Stimulated activated CD8-positive, alpha-beta memory T cell treated with anti-CD3 and anti-CD28 coated beads, Interleukin-15, amount 100 ng/mL, for 24 hours (primary cell): ENCODE results near the gene LRRC4B.

ENCODE experiments used
- DNase-seq: peaks from one replicate; pipeline ENCODE4 v3.0.0-alpha.2; 2020; ENCODE audit warnings: low read depth

LRRC4B gene

GRCh38 chr19:50520822-50521465, 47.3 kb downstream of the LRRC4B start:
- DNase-seq, result no peak

- DNase-seq, result no peak
Measured at GRCh38 chr19:50519006-50519575, 49.1 kb downstream of the LRRC4B start.

DNA sequence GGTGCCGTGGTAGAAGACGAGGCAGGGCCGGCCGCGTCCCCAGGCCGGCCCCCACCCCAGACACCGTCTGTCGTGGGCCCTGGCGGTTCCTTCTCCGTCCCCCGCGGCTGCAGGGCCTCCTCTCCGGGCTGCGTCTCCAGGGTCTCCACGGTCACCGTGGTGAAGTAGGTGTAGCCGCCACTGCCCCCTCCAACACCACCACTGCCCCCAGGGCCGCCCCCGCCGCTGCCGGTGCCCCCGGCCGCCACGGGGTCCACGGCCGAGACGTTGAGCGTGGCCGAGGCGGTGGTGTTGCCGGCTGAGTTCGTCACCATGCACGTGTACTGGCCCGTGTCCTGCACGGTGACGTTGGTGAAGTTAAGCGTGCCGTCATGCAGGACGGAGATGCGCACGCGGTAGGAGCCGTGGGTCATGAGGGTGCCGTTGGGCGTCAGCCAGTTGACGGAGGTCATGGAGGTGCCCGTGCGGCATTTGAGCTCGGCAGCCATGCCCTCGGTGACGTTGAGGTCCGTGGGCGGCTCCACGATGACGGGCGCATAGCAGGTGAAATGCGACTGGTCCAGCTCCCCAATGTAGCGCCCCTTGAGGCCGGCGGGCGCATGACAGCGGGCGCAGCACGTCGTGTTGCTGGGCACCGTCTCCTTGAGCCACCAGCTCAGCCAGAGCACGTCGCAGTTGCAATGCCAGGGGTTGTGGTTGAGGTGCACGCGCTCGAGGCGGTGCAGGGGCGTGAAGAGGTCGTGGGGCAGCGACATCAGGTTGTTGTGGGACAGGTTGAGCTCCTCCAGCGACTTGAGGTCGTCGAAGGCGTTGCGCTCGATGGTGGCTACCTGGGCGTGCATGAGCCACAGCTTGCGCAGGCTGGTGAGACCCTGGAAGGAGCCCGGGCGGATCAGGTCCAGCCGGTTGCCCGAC, 49.9 kb downstream of the LRRC4B start:
- DNase-seq, result no peak

DNA sequence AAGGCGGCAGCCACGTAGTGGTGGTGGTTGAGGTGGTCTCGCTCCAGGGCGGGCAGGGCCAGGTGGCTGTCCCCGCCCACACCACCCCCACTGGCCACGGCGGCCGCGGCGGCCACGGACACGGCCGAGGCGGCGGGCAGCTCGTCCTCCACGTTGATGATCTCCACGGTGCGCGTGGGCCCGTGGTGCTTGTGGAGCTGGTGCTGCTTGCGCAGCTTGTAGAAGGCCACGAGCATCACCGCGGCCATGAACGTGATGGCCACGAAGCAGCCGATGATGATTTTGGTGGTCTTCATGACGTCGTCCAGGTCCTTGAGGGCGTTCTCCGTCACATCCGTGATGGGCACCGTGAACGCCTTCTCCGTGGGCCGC, 50.5 kb downstream of the LRRC4B start:
- no peak for DNase-seq

DNA sequence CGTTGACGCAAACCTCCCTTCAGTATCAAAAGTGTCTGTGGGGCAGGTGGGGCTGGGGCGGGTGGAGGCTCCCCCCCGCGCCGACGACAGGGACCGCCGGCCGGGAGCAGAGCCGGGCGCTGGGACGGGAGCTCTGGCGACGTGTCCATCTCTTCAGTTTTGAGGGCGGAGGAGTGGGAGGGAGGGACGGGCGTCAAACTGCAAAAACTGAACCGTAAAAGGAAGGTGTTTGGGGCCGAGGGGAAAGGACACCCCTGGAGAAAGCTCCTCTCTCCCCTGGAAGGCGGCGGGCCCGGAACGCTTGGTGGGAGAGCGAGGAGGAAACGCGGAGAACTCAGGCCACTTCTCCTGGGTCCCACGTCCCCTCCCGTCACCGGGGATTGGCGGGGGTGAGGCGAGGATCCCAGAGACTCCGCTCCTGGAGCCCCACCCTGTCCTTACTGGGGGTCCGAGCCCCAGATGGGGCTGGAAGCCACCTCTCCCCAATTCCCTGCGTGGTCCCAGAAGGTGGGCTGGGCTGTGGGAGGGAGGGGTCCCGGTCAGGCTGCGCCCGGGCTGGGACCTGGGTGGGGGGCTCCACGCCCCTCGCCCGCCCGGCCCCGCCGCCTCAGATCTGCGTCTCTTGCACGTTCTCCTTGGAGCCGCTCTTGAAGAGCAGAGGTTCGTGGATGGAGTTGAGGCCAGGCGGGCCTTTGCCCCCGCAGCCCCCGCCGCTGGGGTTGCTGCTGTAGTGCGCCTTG, 51.1 kb downstream of the LRRC4B start:
- DNase-seq, result no peak

DNA sequence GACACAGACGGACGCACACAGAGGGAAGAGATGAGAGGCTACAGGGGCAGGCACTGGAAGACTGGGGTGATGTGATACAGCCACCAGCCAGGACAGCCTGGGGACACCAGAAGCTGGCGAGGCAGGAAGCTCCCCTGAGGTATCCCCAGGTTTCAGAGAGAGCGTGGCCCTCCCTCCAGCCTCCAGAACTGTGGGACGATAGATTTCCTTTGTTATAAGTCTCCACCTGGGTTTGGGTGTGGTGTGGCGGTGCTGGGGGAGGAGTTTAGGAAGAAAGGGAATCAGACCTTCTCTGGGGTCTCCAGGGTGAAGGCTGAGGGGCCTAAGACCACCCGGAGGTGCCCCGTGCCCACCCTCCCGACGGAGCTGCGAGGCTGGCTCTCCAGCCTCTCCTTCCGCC, 51.8 kb downstream of the LRRC4B start:
- DNase-seq, result no peak

DNA sequence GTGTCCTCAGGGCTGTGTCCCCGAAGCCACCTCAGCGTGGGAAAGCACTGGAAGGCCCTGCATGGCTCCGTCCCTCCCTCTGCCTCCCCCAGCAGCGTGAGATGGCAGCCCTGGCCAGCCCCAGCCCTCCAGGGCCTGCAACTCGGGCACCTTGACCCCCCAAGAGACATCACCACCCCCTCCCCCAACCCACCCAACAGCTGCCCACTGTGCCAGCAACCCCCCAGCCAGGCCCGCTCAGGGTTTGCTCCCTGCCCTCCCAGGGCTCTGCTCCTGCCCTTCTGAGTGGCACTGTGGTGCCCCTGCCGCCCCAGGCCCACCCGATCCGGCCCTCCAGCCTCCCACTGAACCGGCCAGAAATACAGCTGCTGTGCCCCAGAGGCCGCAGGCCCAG, 53.1 kb downstream of the LRRC4B start:
- DNase-seq, result no peak

GRCh38 chr19:50514346-50515167, 53.7 kb downstream of the LRRC4B start:
- DNase-seq, result no peak

GRCh38 chr19:50513746-50514345, 54.4 kb downstream of the LRRC4B start, which contains the start of gene ASPDH:
ASPDH (minus strand) TSS chr19:50513913; CDS start chr19:50513823, 90 bp downstream.
- no peak for DNase-seq

DNA sequence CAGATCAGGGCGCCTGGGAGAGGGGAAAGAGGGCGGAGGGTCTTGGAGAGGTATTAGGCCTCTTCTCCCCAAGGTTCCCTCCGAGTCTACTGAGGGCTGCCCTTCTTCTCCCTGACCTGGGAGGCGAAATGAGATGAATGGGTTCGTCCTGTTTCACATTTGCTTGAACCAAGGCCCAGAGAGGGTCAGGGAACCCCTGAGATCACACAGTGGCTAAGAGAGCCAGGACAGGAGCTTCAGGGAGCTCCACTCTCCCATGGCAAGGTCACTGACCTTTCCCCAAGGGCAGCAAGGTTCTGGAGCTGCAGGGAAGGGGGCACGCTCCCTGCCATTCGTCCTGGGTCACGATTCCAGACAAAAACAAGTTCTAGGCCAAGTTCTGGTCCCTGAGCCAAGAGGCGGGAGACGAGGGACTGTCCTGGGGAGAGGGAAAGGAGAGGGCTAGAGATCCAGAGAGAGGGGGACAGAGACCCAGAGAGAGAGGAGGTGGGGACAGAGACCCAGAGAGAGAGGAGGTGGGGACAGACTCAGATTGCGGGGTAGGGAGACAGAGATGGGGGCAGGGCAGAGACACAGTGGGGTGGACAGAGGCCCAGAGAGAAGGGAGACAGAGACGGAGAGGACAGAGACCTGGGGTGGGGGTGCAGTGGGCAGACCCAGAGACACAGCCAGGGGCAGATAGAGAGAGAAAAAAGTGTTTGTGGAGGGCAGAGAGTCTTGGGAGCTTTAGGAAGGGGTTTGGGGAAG, 55.1 kb downstream of the LRRC4B start:
- no peak for DNase-seq

DNA sequence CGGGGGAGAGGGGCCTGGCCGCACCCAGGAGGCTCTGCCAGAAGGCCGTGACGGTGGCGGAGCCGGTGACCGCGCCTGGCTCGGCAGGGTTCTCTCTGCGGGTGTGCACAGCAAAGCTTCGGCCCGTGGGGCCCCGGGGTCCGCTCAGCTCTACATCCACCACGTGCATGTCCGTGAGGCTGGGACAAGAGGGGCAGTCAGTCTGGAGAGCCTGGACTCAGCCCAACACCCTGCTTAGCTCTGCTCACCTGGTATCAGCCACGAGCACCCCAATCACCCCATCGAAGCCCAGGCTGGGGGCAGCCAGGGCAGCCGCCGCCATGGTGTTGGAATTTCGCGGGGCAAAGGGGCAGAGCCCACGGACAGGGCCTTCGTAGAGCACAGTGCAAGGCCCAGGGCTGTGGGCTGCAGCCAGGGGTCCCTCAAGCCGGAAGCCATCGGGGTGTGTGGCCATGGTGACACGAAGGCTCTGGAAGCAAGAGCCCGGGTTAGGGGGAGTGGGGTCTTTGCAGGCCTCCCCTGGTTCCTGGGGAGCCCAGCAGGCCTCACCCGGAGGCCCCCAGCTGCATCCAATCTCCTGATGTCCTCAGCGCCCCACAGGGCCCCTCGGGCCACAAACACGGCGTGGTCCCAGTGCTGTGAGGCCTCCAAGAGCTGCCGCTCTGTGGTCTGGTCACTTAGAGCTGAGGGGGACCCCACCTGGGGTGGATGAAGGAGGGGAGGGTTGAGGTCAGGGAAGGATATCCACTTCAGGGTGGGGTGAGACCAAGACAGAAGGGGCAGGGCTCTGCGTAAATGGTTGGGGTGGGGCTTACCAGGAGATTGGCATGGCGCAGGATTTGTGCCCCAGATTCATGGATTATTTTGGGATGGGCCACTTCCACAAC, 55.9 kb downstream of the LRRC4B start:
- DNase-seq, result no peak

DNA sequence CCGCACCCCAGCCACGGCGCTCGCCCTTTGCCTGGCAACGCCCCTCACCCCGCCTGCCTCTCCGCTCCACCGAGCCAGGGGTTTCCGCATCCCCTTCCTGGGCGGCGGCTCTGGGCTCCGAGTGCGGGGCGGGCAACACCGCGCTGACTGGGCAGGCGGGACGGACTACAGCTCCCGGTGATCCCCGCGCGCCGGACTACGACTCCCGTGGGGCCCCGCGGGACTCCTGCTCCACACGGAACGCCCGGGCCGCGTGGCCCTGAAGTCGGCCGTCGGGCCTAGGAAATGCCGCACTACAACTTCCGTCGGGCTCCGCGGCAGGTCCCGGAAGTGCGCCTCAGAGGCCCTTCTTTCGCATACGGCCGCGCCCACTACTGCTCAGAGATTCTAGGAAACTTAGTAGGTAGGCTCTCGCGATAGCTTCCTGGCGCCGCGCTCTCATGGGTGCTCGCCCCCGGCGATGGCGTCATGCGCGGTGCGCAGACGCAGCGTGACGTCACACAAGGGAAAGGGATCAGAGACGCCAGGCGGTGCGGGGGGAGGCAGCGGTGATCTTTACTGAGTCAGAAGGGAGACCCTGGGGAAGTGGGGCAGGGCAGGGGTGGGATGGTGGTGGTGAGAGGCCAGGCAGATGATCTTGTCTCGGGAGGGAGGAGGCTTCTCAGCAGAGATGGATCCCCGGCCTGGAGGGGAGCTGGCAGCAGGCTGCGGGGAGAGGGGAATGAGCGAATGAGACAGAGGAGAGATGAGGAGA, 57.0 kb downstream of the LRRC4B start, which contains the start of gene JOSD2:
JOSD2 (minus strand) TSS at position 123 of the 754 bp plus-strand sequence. CDS start 760 bp downstream, outside the sequence.
- DNase-seq, result peak; percentile 85

DNA sequence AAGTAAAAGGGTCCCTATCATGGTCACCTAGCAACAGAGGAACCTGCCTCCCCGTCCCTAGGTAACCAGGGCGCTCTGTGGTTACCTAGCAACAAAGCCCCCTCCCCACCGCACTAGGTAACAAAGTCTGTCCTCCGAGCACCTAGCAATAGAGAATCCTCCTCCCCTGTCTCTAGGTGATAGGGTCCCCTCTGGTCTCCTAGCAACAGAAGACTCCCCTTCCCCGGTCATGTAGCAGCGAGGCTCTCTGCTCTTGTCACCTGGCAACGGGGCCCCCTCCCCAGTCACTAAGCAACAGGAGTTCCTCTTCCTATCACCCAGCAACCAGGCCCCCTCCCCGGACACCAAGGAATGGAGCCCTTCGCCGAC, 57.6 kb downstream of the LRRC4B start:
- DNase-seq, result no peak

DNA sequence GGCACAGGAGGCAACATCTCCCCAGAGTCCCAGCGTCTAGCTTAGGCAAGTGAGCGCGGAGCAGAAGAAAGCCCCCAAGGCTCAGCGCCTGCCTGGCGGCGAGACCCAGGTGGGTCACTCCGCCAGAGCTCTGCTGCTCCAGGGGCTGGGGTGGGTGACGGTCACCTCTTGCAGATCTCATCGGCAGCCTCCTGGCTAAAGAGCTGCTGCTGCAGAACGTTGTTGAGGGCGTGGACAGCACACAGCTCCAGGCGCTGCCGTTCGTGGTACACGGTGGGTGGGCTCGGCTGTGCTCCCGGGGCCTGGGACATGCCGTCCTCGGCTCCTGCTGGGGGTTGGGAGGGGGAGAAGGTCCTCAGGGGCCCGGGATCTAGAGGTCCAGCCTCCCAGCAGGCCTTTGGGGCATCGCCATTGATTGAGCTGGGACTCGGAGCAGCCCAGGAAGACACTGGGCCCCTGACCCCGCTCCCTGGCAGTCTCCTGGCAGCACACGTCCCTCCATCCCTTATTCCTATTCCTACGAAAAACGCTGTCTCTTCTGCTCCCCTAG, 58.0 kb downstream of the LRRC4B start:
- DNase-seq, result no peak

DNA sequence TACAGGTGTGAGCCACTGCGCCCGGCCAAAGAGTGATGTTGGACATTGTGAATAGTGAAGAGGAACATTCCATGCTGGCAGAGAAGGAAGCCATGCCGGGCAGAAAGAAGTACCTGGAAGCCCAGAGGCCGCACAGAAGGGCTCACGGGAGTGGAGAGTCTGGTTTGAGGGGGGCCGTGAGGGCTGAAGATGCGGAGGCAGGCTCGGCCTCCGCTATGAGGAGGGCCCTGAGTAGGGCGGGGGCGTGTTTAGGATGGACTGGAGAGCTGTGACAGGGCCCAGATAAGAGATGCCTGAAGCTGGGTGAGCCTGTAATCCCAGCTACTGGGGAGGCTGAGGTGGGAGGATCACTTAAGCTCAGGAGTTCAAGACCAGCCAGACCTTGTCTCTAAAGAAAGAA, 58.9 kb downstream of the LRRC4B start:
- DNase-seq, result no peak

DNA sequence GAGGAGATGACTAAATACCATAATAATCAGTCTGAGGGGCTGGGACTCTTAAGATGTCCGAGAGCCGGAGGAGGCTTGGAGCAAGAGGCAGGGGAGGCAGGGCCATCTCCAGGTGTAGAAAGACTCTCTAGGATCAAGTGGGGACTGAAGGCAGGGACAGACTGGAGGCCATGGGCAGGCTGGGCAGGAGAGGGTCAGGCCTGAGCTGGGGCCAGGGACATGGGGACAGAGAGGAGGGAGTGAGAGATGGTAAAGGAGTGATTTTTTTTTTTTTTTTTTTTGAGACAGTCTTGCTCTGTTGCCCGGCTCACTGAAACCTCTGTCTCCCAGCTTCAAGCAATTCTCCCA, 59.4 kb downstream of the LRRC4B start:
- DNase-seq, result no peak

GRCh38 chr19:50507376-50507775, 60.9 kb downstream of the LRRC4B start:
- DNase-seq, result no peak

- DNase-seq, result no peak
Measured at GRCh38 chr19:50506700-50507099, 61.5 kb downstream of the LRRC4B start.
